SU-DHL-6 (cell line): ENCODE results near the gene CCDC88C.

Experiments used
- H2AFZ ChIP-seq: fragments of 200-600 bp; sonication (generic); 2 replicates; pipeline ENCODE4 v1.6.1; 2014; ENCODE audit warnings: low read depth, mild to moderate bottlenecking, moderate library complexity, mixed read lengths, antibody characterized with exemption, low read length; ENCODE audit not compliant: severe bottlenecking
- H3F3A ChIP-seq: fragments of 200-600 bp; shearing (Covaris generic); 2 replicates; pipeline ENCODE4 v1.6.0; 2016; ENCODE audit warnings: antibody characterized with exemption, mild to moderate bottlenecking; ENCODE audit not compliant: insufficient read depth
- H3K27ac ChIP-seq: fragments of 200-600 bp; sonication (generic); 2 replicates; pipeline ENCODE4 v1.5.1; 2016; ENCODE audit warnings: low read depth, mild to moderate bottlenecking, low read length, moderate library complexity, mixed read lengths
- H3K27me3 ChIP-seq: fragments of 200-600 bp; sonication (generic), shearing (Covaris generic); 2 replicates; pipeline ENCODE4 v1.6.0; 2014; ENCODE audit warnings: mild to moderate bottlenecking, low read length
- H3K36me3 ChIP-seq: fragments of 200-600 bp; sonication (generic); 2 replicates; pipeline ENCODE4 v1.6.1; 2014; ENCODE audit warnings: mild to moderate bottlenecking, low read length, mixed read lengths
- H3K4me2 ChIP-seq: fragments of 300-600, 200-600 bp; shearing (Covaris generic), sonication (generic); 2 replicates; pipeline ENCODE4 v1.6.0; 2014; ENCODE audit warnings: low read length, low read depth, mild to moderate bottlenecking; ENCODE audit not compliant: poor library complexity, severe bottlenecking
- H3K4me3 ChIP-seq: fragments of 200-600 bp; sonication (generic); 2 replicates; pipeline ENCODE4 v1.5.1; 2014; ENCODE audit warnings: antibody characterized with exemption, low read length, mild to moderate bottlenecking, mixed read lengths; ENCODE audit not compliant: insufficient read depth, poor library complexity, severe bottlenecking
- H3K79me2 ChIP-seq: fragments of 200-600 bp; sonication (generic); 2 replicates; pipeline ENCODE4 v1.6.1; 2014; ENCODE audit warnings: mild to moderate bottlenecking, low read length, moderate library complexity; ENCODE audit not compliant: insufficient read depth
- H3K9ac ChIP-seq: fragments of 200-600 bp; sonication (generic); 2 replicates; pipeline ENCODE4 v1.7.0; 2014; ENCODE audit warnings: mild to moderate bottlenecking, low read length
- H3K9me2 ChIP-seq: fragments of 200-600 bp; sonication (generic); replicated peaks from 2 replicates; pipeline ENCODE4 v1.6.1; 2014; ENCODE audit warnings: low read length; ENCODE audit not compliant: insufficient read depth
- H3K9me3 ChIP-seq: fragments of 200-600 bp; sonication (generic); 2 replicates; pipeline ENCODE4 v1.6.1; 2014; ENCODE audit warnings: low read length, mixed read lengths; ENCODE audit not compliant: insufficient read depth
- H4K20me1 ChIP-seq: fragments of 200-600 bp; sonication (generic); 2 replicates; pipeline ENCODE4 v1.6.1; 2014; ENCODE audit warnings: low read depth, mild to moderate bottlenecking, antibody characterized with exemption, low read length, moderate library complexity, mixed read lengths
- CTCF ChIP-seq: fragments of 200-600 bp; sonication (generic); IDR thresholded peaks from one replicate; pipeline ENCODE4 v1.5.1; 2017; ENCODE audit warnings: antibody characterized with exemption, mild to moderate bottlenecking, low read length, moderate library complexity; ENCODE audit not compliant: insufficient read depth, poor library complexity, severe bottlenecking
- EZH2phosphoT487 ChIP-seq: fragments of 200-600 bp; sonication (generic), shearing (Covaris generic); conservative IDR thresholded peaks from 2 replicates; pipeline ENCODE4 v1.6.1; 2018; ENCODE audit warnings: mild to moderate bottlenecking, antibody characterized with exemption, low read length, moderate library complexity, mixed read lengths

Gene CCDC88C

GRCh38 chr14:91341334-91341733 lies 76.3 kb downstream of the CCDC88C start:
- Histone ChIP-seq H3K4me2 (no peak overlapping the region), H3K36me3 (no peaks in the 10 kb centered on the region)
- TF ChIP-seq EZH2phosphoT487 (no peak), CTCF (no peak)

DNA sequence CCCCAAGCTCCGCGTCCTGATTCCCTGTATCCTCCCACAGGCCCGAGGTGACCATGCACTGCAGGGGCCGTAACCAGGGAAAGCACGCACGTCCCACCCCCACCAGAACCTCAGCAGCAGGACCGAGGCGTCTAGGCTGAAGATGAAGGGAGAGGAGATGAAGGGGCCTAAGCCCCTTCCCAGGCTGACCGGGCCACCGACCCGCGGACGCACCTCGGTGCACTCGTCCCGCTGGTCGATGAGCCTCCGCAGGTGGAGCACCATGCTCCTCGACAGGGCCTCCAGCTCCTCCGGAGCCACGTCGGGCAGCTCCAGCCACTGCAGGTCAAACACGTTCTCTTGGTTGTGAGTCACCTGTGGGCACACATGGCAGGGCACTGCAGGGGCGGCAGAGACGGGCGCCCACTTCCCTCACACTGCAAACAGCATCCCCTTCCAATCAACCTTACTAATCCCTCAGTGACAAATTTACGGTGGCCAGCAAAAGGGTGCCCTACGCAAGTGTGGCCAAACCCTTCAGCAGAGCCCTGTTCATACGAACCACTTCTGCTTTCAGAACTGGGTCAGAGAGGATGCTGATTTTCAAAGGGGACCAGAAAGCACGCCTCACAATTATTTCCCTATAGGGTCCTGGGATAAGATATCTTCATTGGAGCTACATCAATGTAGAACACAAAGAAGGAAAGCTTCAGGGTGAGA lies 77.8 kb downstream of the CCDC88C start:
- H2AFZ ChIP-seq, result no peak overlapping the region
- H3F3A ChIP-seq, result no peaks in the 10 kb centered on the region
- no peak overlapping the region for H3K9ac ChIP-seq
- no peaks in the 10 kb centered on the region for H3K27me3 ChIP-seq
- no peak overlapping the region for H3K27ac ChIP-seq
- no peaks in the 10 kb centered on the region for H4K20me1 ChIP-seq
- H3K36me3 ChIP-seq, result no peaks in the 10 kb centered on the region
- no peak overlapping the region for H3K4me3 ChIP-seq
- no peak overlapping the region for H3K4me2 ChIP-seq
- peaks cover 31% of the 10 kb centered on the region for H3K79me2 ChIP-seq
- H3K9me2 ChIP-seq, result no peaks in the 10 kb centered on the region
- TF ChIP-seq EZH2phosphoT487, result no peak
- TF ChIP-seq CTCF, result no peak
- H3K9me3 ChIP-seq, result no peaks in the 10 kb centered on the region

More at GRCh38 chr14:91341334-91341733, 76.3 kb downstream of the CCDC88C start:
- Histone ChIP-seq H3K9ac (no peak overlapping the region), H3K9me3 (no peaks in the 10 kb centered on the region), H3K79me2 (peaks cover 45% of the 10 kb centered on the region), H3K9me2 (no peaks in the 10 kb centered on the region), H3K4me3 (no peak overlapping the region), H3F3A (0 out of 2 replicates have a peak, but pooled peaks cover 4% of the 10 kb centered on the region), H4K20me1 (no peaks in the 10 kb centered on the region), H2AFZ (no peak overlapping the region), H3K27me3 (no peaks in the 10 kb centered on the region), H3K27ac (no peak overlapping the region)

DNA sequence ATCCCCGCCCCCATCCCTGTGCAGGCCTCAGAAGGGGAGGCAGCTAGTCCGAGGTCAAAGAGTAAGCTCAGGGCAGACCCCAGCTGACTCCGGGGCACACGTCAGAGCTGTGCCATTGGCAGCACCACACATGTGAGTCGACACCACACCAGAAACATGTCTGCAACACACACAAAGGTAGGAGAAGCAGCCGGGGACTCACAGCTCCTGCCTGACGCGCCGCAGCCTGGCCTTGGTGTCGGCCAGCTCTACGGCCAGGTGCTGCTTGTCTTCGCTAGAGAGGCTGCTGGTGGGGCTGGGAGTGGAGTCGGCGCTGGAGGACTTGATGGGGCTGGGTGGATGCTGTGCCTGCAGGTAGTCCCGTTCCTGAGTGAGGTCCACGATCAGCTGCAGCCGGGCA lies 78.5 kb downstream of the CCDC88C start:
- Histone ChIP-seq H4K20me1 (no peaks in the 10 kb centered on the region), H2AFZ (no peak overlapping the region), H3K27ac (no peak overlapping the region), H3K27me3 (no peaks in the 10 kb centered on the region), H3K36me3 (0 out of 2 replicates have a peak, but pooled peaks cover under 1% of the 10 kb centered on the region), H3K4me2 (no peak overlapping the region), H3K9me2 (no peaks in the 10 kb centered on the region), H3K9me3 (no peaks in the 10 kb centered on the region), H3F3A (no peaks in the 10 kb centered on the region), H3K4me3 (no peak overlapping the region), H3K79me2 (peaks cover 24% of the 10 kb centered on the region), H3K9ac (no peak overlapping the region)
- TF ChIP-seq CTCF (no peak), EZH2phosphoT487 (no peak)
